Activated CD4-positive, alpha-beta T cell treated with anti-CD3 and anti-CD28 coated beads for 4 hours (primary cell): ENCODE measurements around the gene PITPNM3.

Source experiments
- DNase-seq, 2 donors: peaks; one replicate each; pipeline ENCODE4 v3.0.0-alpha.2; 2020

The PITPNM3 gene

GRCh38 chr17:6551356-6551755, 5.0 kb downstream of the PITPNM3 start:
- no peak for DNase-seq

DNA sequence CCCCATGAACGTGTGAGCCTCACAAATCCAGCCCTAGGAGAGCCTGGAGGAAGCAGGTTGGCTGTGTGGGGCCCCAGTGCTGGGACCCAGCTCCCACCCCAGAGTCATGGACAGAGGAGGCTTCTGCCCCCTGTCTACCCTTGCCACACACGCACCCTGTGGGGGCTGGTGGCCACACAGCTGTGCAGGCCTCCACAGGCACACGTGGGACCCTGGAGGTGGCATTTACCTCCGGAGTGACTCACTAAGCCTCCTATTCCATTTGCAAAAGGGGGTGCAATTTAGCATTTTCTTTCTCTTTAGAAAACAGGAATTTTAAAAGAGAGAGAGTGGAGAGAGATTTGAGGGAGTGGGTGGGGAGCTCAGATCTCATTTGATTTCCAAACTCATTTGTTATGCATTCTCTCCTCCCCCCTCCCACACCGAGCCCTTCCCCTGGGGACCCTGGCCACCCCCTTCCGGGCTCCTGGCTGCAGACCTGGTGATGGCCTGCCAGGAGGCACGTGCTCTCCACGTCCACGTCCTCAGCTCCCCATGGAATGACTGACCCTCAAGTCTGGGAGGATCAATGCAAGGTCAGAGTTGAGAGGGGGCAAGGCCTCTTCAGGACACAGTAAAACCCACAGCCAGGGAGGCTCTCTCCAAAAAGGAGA, 6.8 kb downstream of the PITPNM3 start:
- DNase-seq, result no peak

DNA sequence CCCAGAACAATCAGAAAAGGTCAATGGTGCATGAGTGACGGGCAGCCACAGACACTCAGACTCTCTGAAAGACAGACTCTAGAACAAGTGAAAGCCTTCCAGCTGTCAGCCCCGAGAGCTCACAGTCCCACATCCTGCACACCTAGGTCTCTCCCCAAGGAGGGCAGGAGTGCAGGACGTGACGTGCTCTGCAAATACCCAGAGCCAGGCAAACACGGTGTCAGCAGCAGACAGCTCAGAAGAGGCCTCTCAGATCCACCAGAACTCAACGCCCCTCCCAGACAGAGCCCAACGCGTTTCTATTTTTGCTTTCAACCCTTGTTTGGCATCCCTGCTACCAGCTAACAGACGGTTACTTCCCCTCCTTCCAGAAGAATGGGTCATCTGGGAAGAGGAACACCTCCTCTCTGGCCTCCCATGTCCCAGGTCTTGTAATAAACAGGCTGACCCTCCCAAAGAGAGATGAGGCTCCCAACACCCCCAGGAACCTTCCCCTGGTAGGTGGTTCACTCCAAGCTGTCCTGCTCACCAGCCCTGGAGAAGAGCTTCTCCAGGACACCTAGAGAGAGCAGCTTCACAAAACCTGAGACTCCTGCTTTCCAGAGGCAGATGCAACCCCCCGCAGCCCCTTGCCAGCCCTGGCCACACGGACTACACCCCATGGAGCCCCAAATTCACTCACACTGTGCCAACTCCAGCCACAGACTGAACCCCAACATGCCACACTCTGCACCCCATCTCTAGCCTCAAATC, 7.6 kb downstream of the PITPNM3 start:
- no peak for DNase-seq

- no peak for DNase-seq
Observed at GRCh38 chr17:6548034-6548433, 8.3 kb downstream of the PITPNM3 start.

DNA sequence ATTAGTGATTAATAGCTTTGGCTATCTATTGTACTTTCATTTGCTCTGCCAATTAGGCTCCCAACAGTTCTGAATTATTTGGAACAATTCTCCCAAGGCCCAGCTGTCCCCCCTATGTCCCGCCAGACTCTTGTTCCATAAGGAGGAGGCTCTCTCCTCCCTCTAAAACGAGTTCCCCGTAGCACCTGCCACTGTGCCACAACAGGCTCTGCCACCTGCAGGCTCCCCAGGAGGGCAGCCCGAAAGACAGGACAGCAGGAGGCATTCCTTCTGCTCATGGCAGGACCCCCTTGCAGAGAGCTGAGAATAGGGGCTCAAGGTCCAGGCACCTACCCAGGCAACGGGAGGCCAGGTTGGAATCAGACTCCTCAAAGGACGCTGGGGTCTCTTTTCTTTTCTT, 9.0 kb downstream of the PITPNM3 start:
- DNase-seq, result no peak

- no peak for DNase-seq
Observed at GRCh38 chr17:6546069-6546718, 10.2 kb downstream of the PITPNM3 start.

DNA sequence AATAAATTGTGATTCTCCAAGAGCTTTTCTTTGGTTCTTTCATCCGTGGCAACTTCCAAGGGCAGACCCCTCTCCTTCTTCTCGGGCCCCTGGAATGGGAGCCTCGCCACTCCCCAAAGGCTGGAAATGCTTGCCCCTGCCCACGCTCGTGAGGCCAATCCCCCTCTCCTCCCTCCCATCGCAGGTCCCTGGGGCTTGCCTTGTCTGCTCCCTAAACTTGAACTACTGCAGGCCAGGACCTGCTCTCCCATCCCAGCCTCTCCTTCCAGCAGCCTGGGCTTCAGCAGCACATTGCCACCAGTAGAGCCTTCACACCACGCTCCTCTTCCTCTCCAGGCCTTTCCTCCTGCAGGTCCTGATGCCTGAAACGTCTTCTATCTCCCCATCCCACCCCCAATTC, 11.1 kb downstream of the PITPNM3 start:
- DNase-seq, result no peak

DNA sequence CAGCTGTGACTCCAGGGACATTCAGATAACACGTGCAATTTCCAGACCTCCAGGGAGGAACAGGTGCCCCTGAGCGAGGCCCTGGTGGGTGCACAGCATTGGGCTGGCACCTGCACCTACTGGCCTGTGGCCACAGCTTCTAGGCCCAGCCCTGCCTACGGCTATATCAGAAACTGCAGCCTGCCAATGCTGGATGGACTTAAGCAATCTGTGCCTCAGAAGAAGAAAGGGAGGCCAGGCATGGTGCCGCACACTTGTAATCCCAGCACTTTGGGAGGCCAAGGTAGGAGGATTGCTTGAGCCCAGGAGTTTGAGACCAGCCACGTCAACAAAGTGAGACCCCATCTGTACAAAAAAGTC, 12.4 kb downstream of the PITPNM3 start:
- DNase-seq, result no peak

DNA sequence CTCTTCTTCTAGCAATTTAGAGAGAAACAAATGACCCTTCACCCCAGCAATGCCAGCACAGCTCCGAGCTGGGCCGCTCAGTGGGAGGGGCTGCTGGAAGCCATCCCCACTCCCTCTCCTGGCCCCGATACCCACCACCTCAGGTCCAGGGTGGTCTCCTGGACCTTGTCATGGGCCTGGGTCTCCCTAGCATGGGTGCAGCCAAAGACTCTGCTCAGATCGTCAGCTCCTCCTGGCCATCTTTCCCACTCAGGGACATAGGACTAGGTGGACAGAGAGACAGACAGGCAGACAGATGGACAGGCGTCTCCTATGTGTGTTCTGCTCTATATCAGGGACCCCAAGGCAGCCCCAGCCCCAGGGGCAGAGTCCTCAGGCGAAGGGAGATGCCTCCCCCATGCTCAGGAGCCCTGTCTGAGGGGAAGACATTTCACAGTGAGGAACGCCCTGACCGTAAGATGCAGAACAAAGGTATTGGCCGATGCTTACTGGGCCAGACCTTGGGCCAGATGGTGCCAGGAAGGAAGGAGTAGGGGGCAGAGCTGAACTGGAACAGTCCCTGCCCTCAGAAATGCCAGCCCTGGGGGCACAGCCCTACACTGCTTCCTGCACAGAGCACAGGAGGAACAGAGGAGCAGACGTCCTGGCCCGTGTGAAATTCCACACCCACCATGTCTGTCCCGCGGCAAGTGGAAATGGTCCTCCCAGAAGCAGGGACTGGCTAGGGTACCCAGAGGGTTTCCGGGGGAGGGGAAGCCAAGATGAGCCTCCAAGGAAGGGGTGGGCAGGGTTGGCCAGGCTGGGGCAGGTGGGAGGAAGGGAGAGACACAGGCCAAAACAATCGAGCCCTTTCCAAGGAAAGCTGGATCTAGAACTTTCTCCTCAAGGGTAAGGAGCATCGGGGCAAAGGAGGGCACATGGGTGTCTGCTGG, 13.0 kb downstream of the PITPNM3 start:
- DNase-seq, result no peak

GRCh38 chr17:6542577-6542976, 13.8 kb downstream of the PITPNM3 start:
- no peak for DNase-seq

GRCh38 chr17:6541886-6542285, 14.5 kb downstream of the PITPNM3 start:
- DNase-seq, result no peak

DNA sequence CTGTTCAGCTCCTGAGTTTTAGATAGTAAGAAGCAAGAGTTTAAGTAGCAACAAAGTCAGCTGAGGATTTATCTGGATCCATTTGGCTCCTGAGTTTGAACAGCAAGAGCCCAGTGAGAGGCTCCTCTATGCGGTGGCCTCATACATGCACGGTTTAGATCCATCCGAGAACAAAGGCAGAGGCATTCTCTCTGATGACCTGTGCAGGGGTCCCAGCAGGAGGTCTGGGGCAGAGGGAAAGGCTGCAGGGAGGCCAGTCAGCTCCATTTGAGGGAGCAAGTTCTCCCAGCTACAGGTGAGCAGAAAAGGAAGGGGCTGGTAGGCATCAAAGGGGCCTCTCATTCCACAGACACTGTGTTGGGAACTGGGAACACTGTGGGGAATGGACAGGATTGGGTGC, 16.5 kb downstream of the PITPNM3 start:
- DNase-seq, result no peak

- no peak for DNase-seq
Observed at GRCh38 chr17:6536566-6537065, 19.7 kb downstream of the PITPNM3 start.

DNA sequence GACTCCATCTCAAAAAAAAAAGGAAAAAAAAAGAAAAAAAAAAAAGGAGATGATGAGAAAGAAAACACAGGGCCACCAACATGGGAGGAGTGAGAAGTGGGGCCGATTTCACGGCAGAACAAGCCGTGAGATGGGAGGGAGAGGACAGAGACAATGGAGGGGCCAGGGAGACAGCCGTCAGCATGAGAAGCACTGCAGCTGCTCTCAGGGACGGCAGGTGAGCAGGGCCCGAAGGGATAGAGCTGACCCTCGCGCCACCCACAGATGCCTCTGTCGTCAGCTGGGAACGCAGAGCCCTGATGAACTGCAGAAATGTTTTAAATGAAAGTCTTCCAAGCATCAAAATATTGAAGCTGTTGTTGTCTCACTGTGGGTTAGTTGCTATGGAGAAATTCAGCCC, 20.3 kb downstream of the PITPNM3 start:
- no peak for DNase-seq

DNA sequence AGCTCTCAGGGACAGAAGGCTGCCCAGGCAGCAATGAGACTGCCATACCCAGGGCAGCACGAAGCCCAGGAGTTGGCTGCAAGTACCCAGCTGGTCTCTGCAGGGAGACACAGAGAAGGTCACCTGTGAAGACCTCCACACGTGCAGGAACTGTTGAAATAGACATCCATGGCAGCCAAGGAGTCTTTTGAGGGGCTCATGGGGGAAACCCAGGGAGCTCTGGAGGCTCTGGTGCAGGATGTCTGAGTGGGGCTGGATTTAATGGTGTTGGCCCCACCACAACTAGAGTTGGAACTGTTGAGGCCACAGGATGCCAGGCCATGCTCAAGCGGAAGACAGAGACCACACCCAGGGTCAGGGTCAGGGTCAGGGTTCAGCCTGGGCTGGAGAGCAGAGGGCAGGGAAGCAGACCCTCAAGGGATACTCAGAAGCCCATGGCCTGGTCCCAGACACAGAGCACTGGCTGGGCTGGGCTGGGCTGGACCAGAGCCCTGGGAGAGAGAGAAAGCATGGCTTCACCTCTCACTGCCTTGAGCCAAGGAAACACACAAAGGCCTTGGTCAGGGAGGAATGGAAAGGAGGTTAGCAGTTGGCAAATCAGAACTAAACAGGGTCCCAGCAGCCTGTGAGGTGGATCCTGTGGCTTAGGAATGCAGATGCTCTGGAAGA, 21.4 kb downstream of the PITPNM3 start:
- DNase-seq, result no peak

- DNase-seq, result no peak
Observed at GRCh38 chr17:6532441-6532885, 23.9 kb downstream of the PITPNM3 start.

DNA sequence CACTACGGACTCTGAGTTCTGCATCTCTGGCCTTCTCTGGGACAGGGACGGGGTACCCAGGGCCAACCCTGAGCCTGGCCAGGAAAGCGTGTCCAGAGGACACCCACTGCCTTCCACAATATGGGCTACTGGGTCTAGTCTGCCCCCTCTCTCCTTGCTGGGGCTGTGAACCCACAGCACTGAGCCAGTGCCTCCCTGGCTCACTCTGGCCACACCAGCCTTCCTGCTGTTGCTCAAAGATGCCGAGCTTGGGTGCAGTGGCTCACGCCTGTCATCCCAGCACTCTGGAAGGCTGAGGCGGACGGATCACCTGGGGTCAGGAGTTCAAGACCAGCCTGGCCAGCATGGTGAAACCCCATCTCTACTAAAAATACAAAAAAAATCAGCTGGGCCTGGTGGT, 24.8 kb downstream of the PITPNM3 start:
- no peak for DNase-seq

DNA sequence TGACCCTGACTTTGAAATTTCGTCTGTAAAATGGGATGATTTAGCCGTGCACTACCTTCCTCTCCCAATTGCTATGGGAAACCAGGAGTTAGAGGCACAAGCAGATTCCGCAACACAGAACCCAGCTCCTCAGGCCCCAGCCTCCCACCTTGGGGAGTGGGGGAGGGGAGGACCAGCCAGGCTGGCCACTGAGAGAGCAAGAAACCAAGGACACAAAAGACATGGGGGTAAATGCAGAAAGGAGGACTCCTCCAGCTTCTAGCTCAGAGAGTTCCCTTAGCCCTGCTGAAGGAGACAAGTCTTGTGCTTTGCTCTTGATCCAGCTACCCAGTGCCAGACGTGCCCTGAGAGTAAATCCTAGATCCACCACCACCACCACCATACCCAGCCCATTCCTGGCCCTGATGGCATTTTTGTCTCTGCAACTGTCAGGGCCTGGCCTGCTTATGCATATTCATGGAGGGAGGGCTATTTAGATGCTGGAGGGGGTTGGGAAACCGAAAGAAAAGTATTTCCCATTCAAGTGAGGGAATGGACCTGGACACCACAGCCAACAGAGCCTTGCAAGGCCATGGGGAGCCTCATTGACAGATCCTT, 25.9 kb downstream of the PITPNM3 start:
- DNase-seq, result no peak

- no peak for DNase-seq
Observed at GRCh38 chr17:6528557-6528956, 27.8 kb downstream of the PITPNM3 start.

DNA sequence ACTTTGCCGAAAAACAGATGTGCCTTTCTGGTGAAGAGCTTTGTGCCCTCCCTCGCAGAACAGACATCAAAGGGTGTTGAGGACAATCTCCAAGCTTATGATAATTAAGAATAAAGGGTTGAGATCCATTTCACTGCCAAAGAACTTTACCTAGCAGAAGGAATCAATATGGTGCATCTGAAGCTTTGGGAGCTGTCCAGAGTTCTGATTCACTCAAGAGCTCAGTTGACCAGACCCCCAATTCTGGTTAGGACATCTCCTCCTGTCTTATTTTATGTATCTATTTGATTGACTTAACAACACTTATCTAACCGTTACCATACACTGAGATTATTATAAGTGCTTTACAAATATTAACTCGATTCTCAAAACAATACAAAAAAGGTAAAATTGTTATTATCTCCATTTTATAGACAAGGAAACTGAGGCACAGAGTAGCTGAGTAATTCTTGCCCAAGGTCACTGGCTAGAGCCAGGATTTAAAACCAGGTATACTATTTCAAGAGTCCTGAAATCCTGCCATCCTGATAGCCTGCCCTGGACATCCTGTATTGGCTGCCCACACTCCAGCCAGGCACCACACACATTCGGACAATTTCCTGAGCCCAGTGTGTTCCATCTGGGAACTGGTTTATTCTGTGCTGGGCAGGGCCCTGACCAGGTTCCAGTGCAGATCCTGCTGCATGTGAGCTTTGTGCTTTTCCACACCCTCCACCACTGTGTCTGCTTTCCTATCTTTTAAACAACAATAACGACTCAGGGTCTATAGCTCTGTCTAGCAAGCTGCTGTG, 29.8 kb downstream of the PITPNM3 start:
- no peak for DNase-seq

- no peak for DNase-seq
Observed at GRCh38 chr17:6525731-6526130, 30.6 kb downstream of the PITPNM3 start.
